WI38 (cell line): ENCODE measurements around the gene RYR3.

ENCODE experiments used
- H3K4me3 ChIP-seq: 2 replicates; pipeline ENCODE4 v1.5.1; 2011; ENCODE audit warnings: low read depth, mild to moderate bottlenecking, control low read depth, low read length
- CTCF ChIP-seq: IDR thresholded peaks from 2 replicates; pipeline ENCODE4 v1.5.1; 2012; ENCODE audit warnings: low read depth, mild to moderate bottlenecking, control low read depth, low read length

Gene RYR3

GRCh38 chr15:33753012-33753411 is 442.2 kb downstream of the RYR3 start:
- H3K4me3 ChIP-seq: no peak overlapping the region
- TF ChIP-seq CTCF: no peak

- no peak overlapping the region for H3K4me3 ChIP-seq
- TF ChIP-seq CTCF: no peak
These were observed 443.5 kb downstream of the RYR3 start for GRCh38 chr15:33754242-33754641.

- no peak for TF ChIP-seq CTCF
- no peak overlapping the region for H3K4me3 ChIP-seq
These were observed 446.2 kb downstream of the RYR3 start for GRCh38 chr15:33756961-33757360.

- H3K4me3 ChIP-seq: no peak overlapping the region
- TF ChIP-seq CTCF: no peak
These were observed 446.9 kb downstream of the RYR3 start for GRCh38 chr15:33757516-33758232.

- no peak for TF ChIP-seq CTCF
- H3K4me3 ChIP-seq: no peak overlapping the region
These were observed 455.6 kb downstream of the RYR3 start for GRCh38 chr15:33766389-33766788.

- TF ChIP-seq CTCF: no peak
- no peak overlapping the region for H3K4me3 ChIP-seq
These were observed 458.0 kb downstream of the RYR3 start for GRCh38 chr15:33768670-33769190.

- H3K4me3 ChIP-seq: no peak overlapping the region
- TF ChIP-seq CTCF: no peak
These were observed 463.2 kb downstream of the RYR3 start for GRCh38 chr15:33773969-33774368.
